ENCODE measurements around the gene PLPP6. TPM values are rescaled to one million over a fixed set of nuclear protein-coding genes. Genes with fewer than 3 reads are reported as not detected.

PLPP6 gene
- total and polyA plus RNA-seq, 2 of the 13 experiments (the other 11 are each of a cell fraction or from before 2014, with no cell fraction given) = 12.1 to 15.5 TPM

- TF ChIP-seq HNF1A (IDR thresholded peaks at IDR 0.05; ENCODE audit: low read depth) (0 out of 2 replicates have a peak, but pooled peaks have one; percentile 43), HNF1A (CRISPR knock-in tag; IDR thresholded peaks at IDR 0.05; ENCODE audit: borderline replicate concordance) (peak; percentile 48; the same call in 1 of the 2 replicates), ZNF282 (IDR thresholded peaks at IDR 0.05; ENCODE audit: partially characterized antibody) (no peak), ZNF792 (CRISPR knock-in tag; IDR thresholded peaks at IDR 0.05) (peak; percentile 74; the same call in 1 of the 2 replicates), ZNF563 (CRISPR knock-in tag; IDR thresholded peaks at IDR 0.05) (no peak), ZBTB44 (CRISPR knock-in tag; IDR thresholded peaks at IDR 0.05) (no peak), SOX6 (IDR thresholded peaks at IDR 0.05) (no peak), SOX6 (CRISPR knock-in tag; IDR thresholded peaks at IDR 0.05) (peak; percentile 54), CBX5 (CRISPR knock-in tag; IDR thresholded peaks at IDR 0.05; ENCODE audit: borderline replicate concordance) (peak; percentile 78; the same call in 1 of the 2 replicates), ZNF264 (CRISPR knock-in tag; IDR thresholded peaks at IDR 0.05) (peak; percentile 54; the same call in 1 of the 2 replicates), ZNF30 (CRISPR knock-in tag; IDR thresholded peaks at IDR 0.05) (no peak), CHCHD3 (CRISPR knock-in tag; IDR thresholded peaks at IDR 0.05) (no peak), BCL6 (CRISPR knock-in tag; IDR thresholded peaks at IDR 0.05) (peak; percentile 88), STAG1 (CRISPR knock-in tag; IDR thresholded peaks at IDR 0.05) (0 out of 2 replicates have a peak, but pooled peaks have one; percentile 3), GMEB2 (CRISPR knock-in tag; IDR thresholded peaks at IDR 0.05; ENCODE audit: low read depth) (no peak), RELA (CRISPR knock-in tag; IDR thresholded peaks at IDR 0.05) (no peak), CBFB (CRISPR knock-in tag; IDR thresholded peaks at IDR 0.05) (0 out of 2 replicates have a peak, but pooled peaks have one; percentile 27)
Observed at GRCh38 chr9:4700091-4700490, 38.0 kb downstream of the PLPP6 start (continued).

Data from HepG2 (cell line).